K562 (cell line): Measurements from ENCODE around the gene ARMH3. TPM values are rescaled to one million over a fixed set of nuclear protein-coding genes. Genes with fewer than 3 reads are reported as not detected.
A peak's percentile ranks its signal among the peaks of the same experiment; 100 is the strongest.

Source experiments
- ARID3A ChIP-seq: IDR thresholded peaks from 2 replicates; pipeline ENCODE4 v1.6.1; 2012; ENCODE audit warnings: low read depth, low read length, improper control_type of control experiment, borderline replicate concordance
- CTBP1 ChIP-seq: fragments of 450-650 bp; IDR thresholded peaks from 2 replicates; pipeline ENCODE4 v1.6.1; 2016; ENCODE audit warnings: borderline replicate concordance
- DMBX1 ChIP-seq: fragments of 250-450 bp; sonication (Bioruptor Pico); IDR thresholded peaks from 2 replicates; pipeline ENCODE4 v1.8.0; 2022; ENCODE audit warnings: inconsistent platforms, mild to moderate bottlenecking, moderate library complexity, borderline replicate concordance
- DPF2 ChIP-seq: fragments of 450-650 bp; IDR thresholded peaks from 2 replicates; pipeline ENCODE4 v1.6.1; 2016
- ESRRB ChIP-seq: fragments of 250-450 bp; sonication (Bioruptor Pico); IDR thresholded peaks from 2 replicates; pipeline ENCODE4 v1.5.0; 2020; ENCODE audit warnings: mild to moderate bottlenecking, moderate library complexity, borderline replicate concordance
- KLF16 ChIP-seq: IDR thresholded peaks from 2 replicates; pipeline ENCODE4 v1.6.1; 2016; ENCODE audit warnings: antibody characterized with exemption
- MBD2 ChIP-seq: sonication (generic); IDR thresholded peaks from 2 replicates; pipeline ENCODE4 v1.6.1; 2016; ENCODE audit warnings: low read depth, borderline replicate concordance
- MIER1 ChIP-seq: fragments of 450-650 bp; IDR thresholded peaks from 2 replicates; pipeline ENCODE4 v1.6.1; 2016; ENCODE audit warnings: antibody characterized with exemption, mild to moderate bottlenecking, low read depth
- MLX ChIP-seq, 2 experiments: fragments of 450-650 bp in 1 of 2; sonication (generic) in 1 of 2; formaldehyde crosslinking; conservative IDR thresholded peaks; 2 replicates each; pipeline versions ENCODE4 v1.4.0 to v1.8.1; 2020 to 2022; ENCODE audit warnings: mild to moderate bottlenecking in 1 of 2, missing genetic modification reagents in 1 of 2
- MNT ChIP-seq, 2 experiments: fragments of 450-650 bp; conservative IDR thresholded peaks; 2 replicates each; pipeline ENCODE4 v1.6.1; 2017; ENCODE audit warnings: mild to moderate bottlenecking in 2 of 2, moderate library complexity in 2 of 2
- MTA2 ChIP-seq: fragments of 450-650 bp; IDR thresholded peaks from 2 replicates; pipeline ENCODE4 v1.6.1; 2016; ENCODE audit warnings: low read depth
- MYNN ChIP-seq, 2 experiments: sonication (generic); formaldehyde crosslinking in 1 of 2; IDR thresholded peaks; 2 replicates each; pipeline versions ENCODE4 v1.5.0 to v1.6.1; 2016 to 2020; ENCODE audit warnings: antibody characterized with exemption in 1 of 2, missing genetic modification reagents in 1 of 2
- NBN ChIP-seq: fragments of 450-650 bp; IDR thresholded peaks from 2 replicates; pipeline ENCODE4 v1.6.1; 2016; ENCODE audit warnings: low read depth, mild to moderate bottlenecking
- NCOR1 ChIP-seq: fragments of 450-650 bp; IDR thresholded peaks from 2 replicates; pipeline ENCODE4 v1.6.1; 2016; ENCODE audit warnings: mild to moderate bottlenecking, moderate library complexity
- NEUROD1 ChIP-seq: fragments of 150-350 bp; IDR thresholded peaks from 2 replicates; pipeline ENCODE4 v1.6.1; 2014; ENCODE audit warnings: borderline replicate concordance, low read length, low read depth; ENCODE audit not compliant: partially characterized antibody
- NFIC ChIP-seq: fragments of 450-650 bp; IDR thresholded peaks from 2 replicates; pipeline ENCODE4 v1.6.1; 2017; ENCODE audit warnings: mild to moderate bottlenecking, inconsistent platforms
- RBM25 ChIP-seq: fragments of 200-400 bp; formaldehyde crosslinking; IDR thresholded peaks from 2 replicates; pipeline ENCODE4 v1.6.1; 2018; ENCODE audit warnings: low read length, low read depth, moderate library complexity; ENCODE audit not compliant: severe bottlenecking
- TCF3 ChIP-seq: sonication (generic); formaldehyde crosslinking; IDR thresholded peaks from 2 replicates; pipeline ENCODE4 v1.4.0; 2020; ENCODE audit warnings: mild to moderate bottlenecking, missing genetic modification reagents
- ZBTB17 ChIP-seq: fragments of 450-650 bp; formaldehyde crosslinking; IDR thresholded peaks from 2 replicates; pipeline ENCODE4 v1.4.0; 2020; ENCODE audit warnings: mild to moderate bottlenecking
- ZNF311 ChIP-seq: fragments of 250-450 bp; sonication (Bioruptor Pico); IDR thresholded peaks from 2 replicates; pipeline ENCODE4 v1.4.0; 2020; ENCODE audit warnings: mild to moderate bottlenecking, moderate library complexity
- ZNF551 ChIP-seq: fragments of 250-450 bp; sonication (Bioruptor Pico); IDR thresholded peaks from 2 replicates; pipeline ENCODE4 v1.5.0; 2021; ENCODE audit warnings: mild to moderate bottlenecking, moderate library complexity
- ZNF592 ChIP-seq: fragments of 450-650 bp; IDR thresholded peaks from 2 replicates; pipeline ENCODE4 v1.6.1; 2017; ENCODE audit warnings: antibody characterized with exemption, mild to moderate bottlenecking
- polyA plus RNA-seq, 8 experiments: library from polyadenylated mRNA; depleted of rRNA in 4 of 8; stranded (reverse) in 5 of 8; unstranded in 3 of 8; fragments of >200 nt; fragmentation: Nextera tagmentation in 2 of 8; fragmentation: Illumina TruSeq in 1 of 8; extraction: Ambion mirVana in 2 of 8; extraction: Trizol in 1 of 8; gene quantifications; 2 replicates each; pipeline versions ENCODE4 v1.2.1 to v1.2.3, GENCODE V29; 2011 to 2014; ENCODE audit warnings: inconsistent platforms in 1 of 8, missing spikeins in 1 of 8
- total RNA-seq, 7 experiments: library from RNA; depleted of rRNA in 6 of 7; stranded (reverse); fragments of >200 nt in 6 of 7; fragmentation: Illumina TruSeq in 2 of 7; extraction: Trizol in 2 of 7; gene quantifications; 2 replicates each; pipeline versions ENCODE4 v1.2.1 to v1.2.3, GENCODE V29; 2011 to 2021; ENCODE audit warnings: low replicate concordance in 1 of 7

Gene ARMH3
- total and polyA plus RNA-seq, 9 of the 15 experiments (the other 6 are each of a cell fraction or from before 2014, with no cell fraction given): 0.29 to 0.73 TPM; not detected in 7

GRCh38 chr10:101824736-101825135 lies 231.2 kb downstream of the ARMH3 start (continued):
- TF ChIP-seq ZNF592 (peak; percentile 67), MYNN (IDR thresholded peaks at IDR 0.05) (0 out of 2 replicates have a peak, but pooled peaks have one; percentile 46), MYNN (CRISPR knock-in tag; IDR thresholded peaks at IDR 0.05) (no peak), MLX (CRISPR knock-in tag; conservative IDR thresholded peaks at IDR 0.05) (no peak), MBD2 (0 out of 2 replicates have a peak, but pooled peaks have one; percentile 34), KLF16 (peak; percentile 76; the same call in 1 of the 2 replicates), ZNF311 (no peak), ESRRB (CRISPR knock-in tag) (no peak), ZBTB17 (CRISPR knock-in tag) (no peak), NFIC (peak; percentile 53; the same call in 1 of the 2 replicates), NEUROD1 (peak; percentile 45), MNT (conservative IDR thresholded peaks at IDR 0.05) (peak in 1 of 2 experiments; percentile 56; a peak in 2 of 4 replicates), NCOR1 (peak; percentile 79), CTBP1 (peak; percentile 83), ARID3A (0 out of 2 replicates have a peak, but pooled peaks have one; percentile 30), MIER1 (no peak), DPF2 (peak; percentile 96), NBN (peak; percentile 55; the same call in 1 of the 2 replicates), TCF3 (CRISPR knock-in tag) (peak; percentile 91), ZNF551 (CRISPR knock-in tag) (no peak), MTA2 (peak; percentile 78), RBM25 (no peak), DMBX1 (no peak)
